ENCODE results near the gene CD34. TPM values are rescaled to one million over a fixed set of nuclear protein-coding genes. Genes with fewer than 3 reads are reported as not detected.

The CD34 gene
- total RNA-seq, 1 donor from 2014 or later = not detected

GRCh38 chr1:207858281-207858680 lies 52.6 kb downstream of the CD34 start:
- no peaks in the 10 kb centered on the region for H3K9me3 Mint-ChIP-seq
- H3K4me3 Mint-ChIP-seq = no peak overlapping the region
- no peak overlapping the region for H3K27ac Mint-ChIP-seq
- peaks cover 44% of the 10 kb centered on the region for H3K4me1 Mint-ChIP-seq
- intact Hi-C loops (cut with micrococcal nuclease) = no loop called here
- no peaks in the 10 kb centered on the region for H3K27me3 Mint-ChIP-seq
- no peak for DNase-seq
- H3K36me3 Mint-ChIP-seq (ENCODE audit: low read depth) = peaks cover 28% of the 10 kb centered on the region

GRCh38 chr1:207857447-207857846 lies 53.5 kb downstream of the CD34 start:
- intact Hi-C loops (cut with micrococcal nuclease) = no loop called here
- no peaks in the 10 kb centered on the region for H3K27me3 Mint-ChIP-seq
- no peak overlapping the region for H3K27ac Mint-ChIP-seq
- no peak for DNase-seq
- H3K4me1 Mint-ChIP-seq = peaks cover 44% of the 10 kb centered on the region
- H3K36me3 Mint-ChIP-seq (ENCODE audit: low read depth) = peaks cover 24% of the 10 kb centered on the region
- no peaks in the 10 kb centered on the region for H3K9me3 Mint-ChIP-seq
- no peak overlapping the region for H3K4me3 Mint-ChIP-seq

- no peaks in the 10 kb centered on the region for H3K9me3 Mint-ChIP-seq
- H3K27ac Mint-ChIP-seq = no peak overlapping the region
- DNase-seq = no peak
- H3K4me3 Mint-ChIP-seq = no peak overlapping the region
- intact Hi-C loops (cut with micrococcal nuclease) = no loop called here
- peaks cover 20% of the 10 kb centered on the region for H3K36me3 Mint-ChIP-seq (ENCODE audit: low read depth)
- H3K4me1 Mint-ChIP-seq = peaks cover 34% of the 10 kb centered on the region
- H3K27me3 Mint-ChIP-seq = no peaks in the 10 kb centered on the region
These were observed 54.5 kb downstream of the CD34 start for GRCh38 chr1:207856276-207857023.

- no peak overlapping the region for H3K4me3 Mint-ChIP-seq
- no peak overlapping the region for H3K27ac Mint-ChIP-seq
- DNase-seq = no peak
- no peaks in the 10 kb centered on the region for H3K9me3 Mint-ChIP-seq
- H3K36me3 Mint-ChIP-seq (ENCODE audit: low read depth) = peaks cover 34% of the 10 kb centered on the region
- peaks cover 50% of the 10 kb centered on the region for H3K4me1 Mint-ChIP-seq
- intact Hi-C loops (cut with micrococcal nuclease) = no loop called here
- H3K27me3 Mint-ChIP-seq = no peaks in the 10 kb centered on the region
These were observed 56.9 kb downstream of the CD34 start for GRCh38 chr1:207854001-207854400.

- H3K36me3 Mint-ChIP-seq (ENCODE audit: low read depth) = peaks cover 35% of the 10 kb centered on the region
- H3K9me3 Mint-ChIP-seq = no peaks in the 10 kb centered on the region
These were observed 57.6 kb downstream of the CD34 start for GRCh38 chr1:207853372-207853757.

GRCh38 chr1:207852576-207853371 lies 58.2 kb downstream of the CD34 start:
- Mint-ChIP-seq H3K9me3 (no peaks in the 10 kb centered on the region), H3K27ac (no peak overlapping the region), H3K4me3 (no peak overlapping the region), H3K27me3 (no peaks in the 10 kb centered on the region), H3K4me1 (peaks cover 59% of the 10 kb centered on the region), H3K36me3 (ENCODE audit: low read depth) (peaks cover 39% of the 10 kb centered on the region)
- intact Hi-C loops (cut with micrococcal nuclease) = no loop called here
- DNase-seq = no peak

More at GRCh38 chr1:207853372-207853757, 57.6 kb downstream of the CD34 start:
- Mint-ChIP-seq H3K27ac (no peak overlapping the region), H3K4me1 (peaks cover 55% of the 10 kb centered on the region), H3K27me3 (no peaks in the 10 kb centered on the region), H3K4me3 (no peak overlapping the region)
- intact Hi-C loops (cut with micrococcal nuclease) = no loop called here
- DNase-seq = no peak

GRCh38 chr1:207851696-207852095 lies 59.2 kb downstream of the CD34 start:
- peaks cover 58% of the 10 kb centered on the region for H3K4me1 Mint-ChIP-seq
- no peak overlapping the region for H3K4me3 Mint-ChIP-seq
- H3K27me3 Mint-ChIP-seq = no peaks in the 10 kb centered on the region
- H3K36me3 Mint-ChIP-seq (ENCODE audit: low read depth) = peaks cover 38% of the 10 kb centered on the region
- H3K27ac Mint-ChIP-seq = no peak overlapping the region
- intact Hi-C loops (cut with micrococcal nuclease) = no loop called here
- no peaks in the 10 kb centered on the region for H3K9me3 Mint-ChIP-seq
- no peak for DNase-seq

- peaks cover 51% of the 10 kb centered on the region for H3K4me1 Mint-ChIP-seq
- no peak overlapping the region for H3K4me3 Mint-ChIP-seq
- peak overlapping the region; percentile 68 for H3K27ac Mint-ChIP-seq
- H3K9me3 Mint-ChIP-seq = no peaks in the 10 kb centered on the region
- intact Hi-C loops (cut with micrococcal nuclease) = no loop called here
- no peak for DNase-seq
- H3K27me3 Mint-ChIP-seq = no peaks in the 10 kb centered on the region
- peaks cover 35% of the 10 kb centered on the region for H3K36me3 Mint-ChIP-seq (ENCODE audit: low read depth)
These were observed 60.1 kb downstream of the CD34 start for GRCh38 chr1:207850621-207851407.

GRCh38 chr1:207849646-207850045 lies 61.3 kb downstream of the CD34 start:
- no peak for DNase-seq
- peaks cover 54% of the 10 kb centered on the region for H3K4me1 Mint-ChIP-seq
- peaks cover 37% of the 10 kb centered on the region for H3K36me3 Mint-ChIP-seq (ENCODE audit: low read depth)
- peak overlapping the region; percentile 26 for H3K27ac Mint-ChIP-seq
- H3K9me3 Mint-ChIP-seq = no peaks in the 10 kb centered on the region
- intact Hi-C loops (cut with micrococcal nuclease) = no loop called here
- H3K27me3 Mint-ChIP-seq = no peaks in the 10 kb centered on the region
- H3K4me3 Mint-ChIP-seq = no peak overlapping the region

GRCh38 chr1:207849016-207849415 lies 61.9 kb downstream of the CD34 start:
- intact Hi-C loops (cut with micrococcal nuclease) = no loop called here
- DNase-seq = no peak
- peak overlapping the region; percentile 39 for H3K4me3 Mint-ChIP-seq
- no peaks in the 10 kb centered on the region for H3K27me3 Mint-ChIP-seq
- H3K36me3 Mint-ChIP-seq (ENCODE audit: low read depth) = peaks cover 41% of the 10 kb centered on the region
- no peaks in the 10 kb centered on the region for H3K9me3 Mint-ChIP-seq
- peaks cover 55% of the 10 kb centered on the region for H3K4me1 Mint-ChIP-seq
- peak overlapping the region; percentile 74 for H3K27ac Mint-ChIP-seq

GRCh38 chr1:207848234-207848633 lies 62.7 kb downstream of the CD34 start:
- Mint-ChIP-seq H3K4me3 (peak overlapping the region; percentile 57), H3K27me3 (no peaks in the 10 kb centered on the region), H3K4me1 (peaks cover 53% of the 10 kb centered on the region), H3K36me3 (ENCODE audit: low read depth) (peaks cover 47% of the 10 kb centered on the region), H3K9me3 (no peaks in the 10 kb centered on the region), H3K27ac (peak overlapping the region; percentile 51)
- peak; percentile 78 for DNase-seq
- intact Hi-C loops (cut with micrococcal nuclease) = loop anchor here (1.0 kb wide), 3 partner anchors 13 to 22 kb away; no protein-coding TSS in a partner anchor

- no peaks in the 10 kb centered on the region for H3K27me3 Mint-ChIP-seq
- intact Hi-C loops (cut with micrococcal nuclease) = no loop called here
- no peak for DNase-seq
- peaks cover 46% of the 10 kb centered on the region for H3K4me1 Mint-ChIP-seq
- no peak overlapping the region for H3K4me3 Mint-ChIP-seq
- no peaks in the 10 kb centered on the region for H3K9me3 Mint-ChIP-seq
- H3K36me3 Mint-ChIP-seq (ENCODE audit: low read depth) = peaks cover 42% of the 10 kb centered on the region
- H3K27ac Mint-ChIP-seq = no peak overlapping the region
These were observed 63.8 kb downstream of the CD34 start for GRCh38 chr1:207847116-207847515.

GRCh38 chr1:207845109-207845508 lies 65.8 kb downstream of the CD34 start:
- Mint-ChIP-seq H3K4me3 (no peak overlapping the region), H3K36me3 (ENCODE audit: low read depth) (peaks cover 32% of the 10 kb centered on the region), H3K4me1 (peaks cover 40% of the 10 kb centered on the region), H3K9me3 (no peaks in the 10 kb centered on the region), H3K27ac (no peak overlapping the region), H3K27me3 (no peaks in the 10 kb centered on the region)
- intact Hi-C loops (cut with micrococcal nuclease) = no loop called here
- DNase-seq = no peak

- Mint-ChIP-seq H3K4me1 (peaks cover 38% of the 10 kb centered on the region), H3K36me3 (ENCODE audit: low read depth) (peaks cover 35% of the 10 kb centered on the region), H3K27me3 (no peaks in the 10 kb centered on the region), H3K4me3 (no peak overlapping the region), H3K9me3 (no peaks in the 10 kb centered on the region), H3K27ac (no peak overlapping the region)
- DNase-seq = no peak
- intact Hi-C loops (cut with micrococcal nuclease) = no loop called here
These were observed 66.6 kb downstream of the CD34 start for GRCh38 chr1:207844371-207844770.

Measured in activated CD4-positive, alpha-beta T cell treated with anti-CD3 and anti-CD28 coated beads, Interleukin-2, amount 10 ng/mL, durations not matched to agents 24 days and 14 days (primary cell).